HG03097 (cell line): ENCODE measurements around the gene NFATC3.

Source experiments
- ATAC-seq: cut with Tn5 transposase; IDR thresholded peaks from one replicate; pipeline ENCODE4 v1.9.1; 2021; ENCODE audit not compliant: unreplicated experiment, low FRiP score

NFATC3 gene

GRCh38 chr16:68228652-68229051 is 143.5 kb downstream of the NFATC3 start:
- no peak for ATAC-seq

DNA sequence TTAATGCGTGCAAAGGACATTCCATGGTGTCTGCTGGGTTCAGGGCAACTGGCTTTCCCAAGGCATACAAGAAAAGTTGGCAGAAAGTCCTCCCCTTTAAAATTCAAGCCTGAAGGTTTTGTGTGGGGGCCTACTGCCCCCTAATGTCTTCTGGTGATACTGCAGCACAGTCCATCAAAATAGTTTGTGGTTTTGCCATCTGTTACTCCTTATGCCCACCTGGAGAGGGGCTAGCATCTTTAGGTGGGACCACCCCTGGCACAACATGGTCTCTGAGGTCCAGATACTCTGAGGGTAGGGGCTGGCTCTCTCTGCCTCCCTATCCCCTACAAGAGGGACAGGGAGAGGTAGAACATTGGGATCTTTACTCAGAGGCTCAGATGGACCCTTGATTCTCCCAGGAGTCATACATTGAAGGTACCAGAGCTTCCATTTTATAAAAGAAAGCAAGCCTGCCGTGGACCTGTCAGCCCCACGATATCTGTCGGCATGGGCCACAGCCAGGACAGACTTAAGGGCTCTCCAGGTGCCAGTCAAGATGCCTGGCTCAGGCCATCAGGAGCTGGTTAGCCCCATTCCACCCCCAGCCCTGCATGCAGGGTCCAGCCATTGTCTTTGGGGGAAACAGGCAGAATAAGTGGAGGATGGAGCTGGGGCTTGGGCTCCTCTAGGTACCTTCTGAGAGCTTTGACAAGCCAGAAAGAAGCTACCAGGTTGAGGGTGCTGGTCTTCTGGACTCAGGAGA is 144.4 kb downstream of the NFATC3 start:
- ATAC-seq: no peak

DNA sequence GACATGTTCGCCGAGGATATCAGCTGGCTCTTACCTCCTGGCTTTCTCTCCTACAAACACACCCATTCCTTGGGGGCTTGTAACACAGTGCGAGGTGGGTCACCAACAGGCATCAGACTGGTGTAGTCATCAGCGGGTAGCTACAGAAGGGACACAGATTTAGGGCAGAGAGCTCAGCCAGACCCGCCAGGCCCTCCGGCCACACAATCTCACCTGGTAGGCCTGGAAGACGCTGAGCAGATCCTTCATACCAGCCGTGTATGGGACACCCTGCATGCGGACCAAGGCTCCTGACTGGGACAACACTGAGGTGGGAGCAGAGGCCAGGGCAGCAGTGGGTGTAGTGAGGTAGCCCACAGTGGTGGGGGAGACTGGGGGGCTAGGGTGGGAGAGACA is 145.0 kb downstream of the NFATC3 start:
- no peak for ATAC-seq

DNA sequence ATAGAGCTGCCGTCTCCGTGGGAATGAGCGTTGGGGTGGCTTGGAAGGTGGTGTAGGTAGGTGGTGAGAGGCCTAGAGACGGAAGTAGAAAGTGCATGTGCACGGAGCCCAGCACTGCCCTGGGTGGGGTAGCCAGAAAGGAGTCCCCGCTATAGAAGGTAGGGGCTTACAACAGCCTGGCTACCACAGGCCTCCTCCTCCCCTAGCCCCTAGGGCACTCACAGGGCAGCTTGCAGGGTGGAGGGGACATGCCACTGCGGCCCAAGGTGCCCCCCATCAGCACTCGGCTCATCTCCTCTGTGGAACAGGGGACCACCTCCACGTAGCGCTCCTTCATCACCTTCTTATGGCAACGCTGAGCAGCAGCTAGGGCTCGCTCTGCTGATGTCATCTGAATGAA is 145.8 kb downstream of the NFATC3 start:
- ATAC-seq: no peak

- ATAC-seq: no peak
Measured at GRCh38 chr16:68231384-68232136, 146.4 kb downstream of the NFATC3 start.

DNA sequence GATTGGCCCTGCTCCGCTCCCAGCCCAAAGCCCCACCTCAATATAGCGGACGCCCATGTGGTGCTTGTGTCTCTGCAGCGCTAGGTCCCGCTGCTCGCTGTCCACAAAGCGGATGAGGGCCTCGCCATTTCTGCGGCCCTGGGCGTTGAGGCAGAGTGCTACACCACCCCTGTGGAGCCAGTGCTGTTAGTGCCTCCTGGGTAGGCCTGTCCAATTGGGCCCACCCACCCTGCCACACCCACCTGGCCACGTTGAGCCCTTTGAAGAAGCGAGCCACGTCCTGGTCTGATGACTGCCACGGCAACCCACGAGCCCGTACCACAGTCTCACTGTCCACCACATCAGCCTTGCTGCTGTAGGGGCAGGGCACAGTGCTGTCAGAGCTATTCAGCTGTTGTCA is 147.2 kb downstream of the NFATC3 start:
- no peak for ATAC-seq

- ATAC-seq: no peak
Measured at GRCh38 chr16:68233085-68233834, 148.1 kb downstream of the NFATC3 start.

- ATAC-seq: no peak
Measured at GRCh38 chr16:68233835-68234187, 148.6 kb downstream of the NFATC3 start.

DNA sequence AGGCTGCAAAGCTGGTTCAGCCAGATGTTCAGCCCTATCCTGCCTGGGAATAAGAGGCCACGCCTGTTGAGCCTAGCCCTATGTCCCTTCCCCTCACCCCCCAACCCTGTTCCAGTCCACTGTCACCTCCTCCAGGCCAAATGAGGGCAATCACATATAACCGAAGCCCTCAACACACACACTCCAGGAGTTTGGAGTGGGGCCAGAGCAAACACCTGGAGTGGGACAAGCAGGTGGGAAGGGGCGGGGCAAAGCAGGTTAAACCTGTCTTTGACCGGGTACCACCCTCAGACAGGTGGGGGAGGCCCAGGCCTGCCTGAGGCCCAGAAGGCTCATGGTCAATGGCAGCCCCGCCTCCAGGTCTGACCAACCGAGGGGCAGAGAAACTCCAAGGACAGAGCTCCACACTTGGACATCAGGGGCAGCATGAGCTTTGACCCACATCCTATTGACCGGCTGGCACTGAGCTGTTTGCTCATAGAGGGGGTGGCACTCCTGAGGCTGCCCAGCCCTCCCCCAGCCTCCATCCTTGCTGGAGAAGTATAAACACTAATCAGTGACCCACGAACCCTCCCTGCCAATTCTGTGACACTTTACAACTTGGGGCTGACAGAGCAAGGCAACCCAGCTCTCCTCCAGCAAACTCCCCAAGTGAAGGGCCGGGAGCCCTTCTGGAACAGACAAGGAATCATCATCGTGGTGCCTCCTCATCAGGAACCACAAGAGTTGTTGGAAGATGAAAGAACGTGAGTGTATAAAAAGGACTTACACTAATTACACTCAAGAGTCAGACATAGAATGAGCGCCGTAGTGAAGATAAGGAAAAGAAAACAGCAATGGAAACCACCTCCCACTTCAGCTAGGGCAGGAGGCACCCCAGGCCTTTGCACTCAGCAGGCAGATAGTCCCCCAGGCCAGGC is 149.3 kb downstream of the NFATC3 start:
- ATAC-seq: no peak

- ATAC-seq: no peak
Measured at GRCh38 chr16:68235108-68235886, 150.1 kb downstream of the NFATC3 start.

GRCh38 chr16:68235887-68236136 is 150.6 kb downstream of the NFATC3 start, which contains the start of gene ESRP2:
Gene ESRP2 (minus strand): TSS chr16:68236127. CDS start chr16:68236045, 82 bp downstream.
- ATAC-seq: no peak

DNA sequence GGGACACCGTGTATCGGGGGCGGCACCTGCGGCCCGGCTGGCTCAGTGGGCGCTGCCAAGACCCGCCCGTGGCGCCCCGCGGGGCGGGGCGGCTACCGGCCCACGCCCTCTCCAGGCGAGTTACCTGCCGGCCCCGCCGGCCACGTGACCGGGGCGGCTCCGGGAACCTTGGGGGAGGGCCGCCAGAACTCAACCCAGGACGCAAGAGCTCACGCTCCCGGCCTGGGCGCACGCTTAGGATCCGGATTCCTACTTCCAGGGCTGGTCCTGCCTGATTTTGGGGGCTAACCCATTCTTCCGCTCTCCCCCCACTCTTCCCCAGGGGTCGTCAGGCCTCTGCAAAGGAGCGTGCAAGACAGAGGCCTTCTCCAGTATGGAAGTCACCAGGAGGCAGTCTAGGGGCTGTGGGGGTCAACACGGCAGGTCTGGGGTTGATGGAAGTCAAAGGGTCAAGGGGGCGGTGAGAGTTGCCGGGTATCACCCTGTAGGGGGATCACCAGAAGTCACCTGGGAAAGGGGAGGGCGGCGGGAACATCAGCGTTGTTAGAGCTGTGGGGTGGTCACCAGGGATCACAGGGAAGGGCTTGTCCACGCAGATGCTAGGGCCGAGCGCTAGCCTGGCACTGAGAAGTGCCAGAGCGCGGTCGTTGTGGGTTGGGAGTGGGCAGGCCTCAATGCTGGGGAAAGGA is 151.1 kb downstream of the NFATC3 start:
- ATAC-seq: no peak

- no peak for ATAC-seq
Measured at GRCh38 chr16:68236826-68237242, 151.7 kb downstream of the NFATC3 start.

GRCh38 chr16:68237243-68238028 is 152.3 kb downstream of the NFATC3 start:
- peak; percentile 77 for ATAC-seq

- ATAC-seq: no peak
Measured at GRCh38 chr16:68238029-68238345, 152.8 kb downstream of the NFATC3 start.

GRCh38 chr16:68242085-68242484 is 156.9 kb downstream of the NFATC3 start:
- no peak for ATAC-seq

DNA sequence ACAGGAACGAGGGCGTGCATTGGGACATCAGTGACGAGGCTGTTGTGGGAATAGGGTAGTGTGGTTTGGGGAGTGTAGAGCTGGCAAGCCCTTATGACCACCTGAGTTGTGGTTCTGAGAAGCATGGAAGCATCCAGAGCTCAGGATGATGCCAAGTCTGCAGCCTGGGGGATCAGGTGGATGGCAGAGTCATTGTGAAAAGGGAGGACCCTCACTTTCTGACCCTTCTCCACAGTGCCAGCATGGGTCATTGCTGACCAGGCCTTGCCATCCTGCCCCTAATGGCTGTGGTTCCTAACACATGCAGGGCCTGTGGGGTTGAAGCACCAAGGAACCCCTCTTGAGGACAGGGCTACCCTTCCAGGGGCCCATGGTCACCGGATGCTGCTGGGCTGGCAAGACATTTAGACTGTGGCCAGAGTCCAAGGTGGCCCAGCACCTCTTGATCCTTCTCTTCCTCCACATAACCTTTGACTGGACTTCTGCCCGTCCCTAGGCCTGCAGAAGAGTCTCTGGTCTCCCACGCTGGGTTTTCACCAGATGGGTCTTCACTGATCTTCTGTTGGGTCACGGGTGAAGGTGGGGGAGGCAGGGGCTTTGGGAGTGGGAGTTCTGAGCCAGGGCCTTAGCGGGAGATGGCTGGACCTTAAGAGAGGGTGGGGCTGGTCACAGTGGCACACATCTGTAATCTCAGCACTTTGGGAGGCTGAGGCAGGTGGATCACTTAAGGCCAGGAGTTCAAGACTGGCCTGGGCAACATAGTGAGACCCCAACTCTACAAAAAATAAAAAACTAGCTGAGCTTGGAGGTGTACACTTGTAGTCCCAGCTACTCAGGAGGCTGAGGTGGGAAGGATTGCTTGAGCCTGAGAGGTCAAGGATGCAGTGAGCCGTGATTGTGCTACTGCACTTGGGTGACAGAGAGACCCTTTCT is 158.0 kb downstream of the NFATC3 start:
- no peak for ATAC-seq

GRCh38 chr16:68244481-68244902 is 159.3 kb downstream of the NFATC3 start:
- no peak for ATAC-seq
